B cell (primary cell): Measurements from ENCODE around the gene GNG10. TPM values are rescaled to one million over a fixed set of nuclear protein-coding genes. Genes with fewer than 3 reads are reported as not detected.

ENCODE experiments used
- ATAC-seq: fragments of 200-7000 bp; cut with Tn5 transposase; one replicate; pipeline ENCODE4 v1.10.0; 2021; ENCODE audit warnings: low read depth, mild to moderate bottlenecking, moderate number of reproducible peaks, moderate library complexity
- CTCF ChIA-PET: fragments of 350-600 bp; sonication (Branson Sonifier 250); formaldehyde crosslinking; loops from one replicate; lab custom pipeline; 2021; ENCODE audit warnings: antibody characterized with exemption, inconsistent platforms; lab: Charles Lee
- POLR2A ChIA-PET: fragments of 350-600 bp; sonication (Branson Sonifier 250); formaldehyde crosslinking; loops from one replicate; lab custom pipeline; 2021; ENCODE audit warnings: antibody characterized with exemption; lab: Charles Lee
- DNase-seq: peaks from one replicate; pipeline ENCODE4 v3.0.0; 2013
- H2AFZ ChIP-seq: 2 replicates; pipeline ENCODE4 v1.6.1; 2012; ENCODE audit warnings: mild to moderate bottlenecking, low read depth, low read length; ENCODE audit not compliant: insufficient read depth, poor library complexity, severe bottlenecking
- H3K27ac ChIP-seq, 2 donors: 1 replicate in 1 of 2; 2 replicates in 1 of 2; pipeline ENCODE4 v1.5.1; 2012 to 2013; ENCODE audit warnings: low read length in 2 of 2, mild to moderate bottlenecking in 2 of 2, moderate library complexity in 1 of 2
- H3K27me3 ChIP-seq, 4 experiments: fragments of 200-600 bp in 1 of 4; sonication (generic) in 1 of 4; replicated peaks in 1 of 4; 1 replicate in 2 of 4; 2 replicates in 2 of 4; pipeline versions ENCODE4 v1.6.1 to v1.7.0; 2013 to 2016; ENCODE audit warnings: low read length in 3 of 4, mild to moderate bottlenecking in 2 of 4, mixed read lengths in 1 of 4, moderate library complexity in 1 of 4; ENCODE audit not compliant: insufficient read depth in 4 of 4, control insufficient read depth in 3 of 4; ENCODE audit errors: control extremely low read depth in 1 of 4
- H3K36me3 ChIP-seq, 2 experiments: replicated peaks in 1 of 2; 1 replicate in 1 of 2; 2 replicates in 1 of 2; pipeline versions ENCODE4 v1.6.1 to v1.7.1; 2013; ENCODE audit warnings: low read length in 1 of 2; ENCODE audit not compliant: insufficient read depth in 2 of 2, control insufficient read depth in 1 of 2; ENCODE audit errors: control extremely low read depth in 1 of 2, extremely low read depth in 1 of 2
- H3K4me1 ChIP-seq, 2 donors: fragments of 200-600 bp in 1 of 2; sonication (generic) in 1 of 2; 1 replicate in 1 of 2; 2 replicates in 1 of 2; pipeline versions ENCODE4 v1.5.1 to v1.6.1; 2013 to 2017; ENCODE audit warnings: low read length in 2 of 2; ENCODE audit not compliant: control insufficient read depth in 2 of 2, insufficient read depth in 2 of 2
- H3K4me2 ChIP-seq: replicated peaks from 2 replicates; pipeline ENCODE3; 2012; ENCODE audit warnings: mild to moderate bottlenecking, low read depth, low read length; ENCODE audit not compliant: poor library complexity, severe bottlenecking
- H3K4me3 ChIP-seq, 5 experiments: fragments of 200-600 bp in 1 of 5; sonication (generic) in 1 of 5; 1 replicate in 3 of 5; 2 replicates in 2 of 5; pipeline versions ENCODE4 v1.5.1 to v1.7.0; 2011 to 2016; ENCODE audit warnings: low read length in 4 of 5, mild to moderate bottlenecking in 4 of 5, low read depth in 2 of 5, control low read depth in 1 of 5, moderate library complexity in 1 of 5; ENCODE audit not compliant: insufficient read depth in 1 of 5; ENCODE audit errors: control extremely low read depth in 1 of 5, extremely low read depth in 1 of 5
- H3K79me2 ChIP-seq: fragments of 200-600 bp; sonication (generic); one replicate; pipeline ENCODE4 v1.6.0; 2016; ENCODE audit warnings: low read length; ENCODE audit not compliant: control insufficient read depth, insufficient read depth
- H3K9ac ChIP-seq: fragments of 200-600 bp; sonication (generic); 2 replicates; pipeline ENCODE4 v1.6.1; 2017; ENCODE audit warnings: mild to moderate bottlenecking, low read length, moderate library complexity
- H3K9me3 ChIP-seq, 3 donors: one replicate each; pipeline versions ENCODE4 v1.6.1 to v1.7.1; 2013; ENCODE audit warnings: low read length in 2 of 3; ENCODE audit not compliant: control insufficient read depth in 2 of 3, insufficient read depth in 1 of 3; ENCODE audit errors: control extremely low read depth in 1 of 3
- H4K20me1 ChIP-seq: 2 replicates; pipeline ENCODE4 v1.6.0; 2012; ENCODE audit warnings: mild to moderate bottlenecking, low read length; ENCODE audit not compliant: insufficient read depth, control insufficient read depth, poor library complexity, severe bottlenecking
- H3K27ac Mint-ChIP-seq: one replicate; pipeline ENCODE4 v1.8.0; 2021; ENCODE audit warnings: mixed read lengths
- H3K27me3 Mint-ChIP-seq: one replicate; pipeline ENCODE4 v1.8.0; 2021; ENCODE audit warnings: mixed read lengths
- H3K4me1 Mint-ChIP-seq: one replicate; pipeline ENCODE4 v1.8.0; 2021; ENCODE audit warnings: mixed read lengths
- H3K4me3 Mint-ChIP-seq: one replicate; pipeline ENCODE4 v1.8.0; 2021; ENCODE audit warnings: mixed read lengths
- H3K9me3 Mint-ChIP-seq: one replicate; pipeline ENCODE4 v1.8.0; 2022; ENCODE audit warnings: mixed read lengths; ENCODE audit not compliant: insufficient read depth
- CTCF ChIP-seq: fragments of 200-600 bp; IDR thresholded peaks from one replicate; pipeline ENCODE4 v1.8.0; 2022; ENCODE audit warnings: antibody characterized with exemption, mild to moderate bottlenecking
- EZH2 ChIP-seq: IDR thresholded peaks from 2 replicates; pipeline ENCODE4 v1.6.1; 2012; ENCODE audit warnings: borderline replicate concordance, low read depth, mild to moderate bottlenecking, moderate library complexity, low read length; ENCODE audit not compliant: insufficient read depth, poor library complexity, severe bottlenecking
- WGBS: methylation state at CpG from one replicate; pipeline ENCODE4 v1.1.5; 2013; ENCODE audit warnings: missing lambda C conversion rate; ENCODE audit not compliant: insufficient coverage; 5-methylcytosine and 5-hydroxymethylcytosine counted together
- intact Hi-C: fragments of 100-400 bp; cut with micrococcal nuclease; formaldehyde crosslinking; loops from one replicate; pipeline ENCODE4 v1.10.0; 2022
- polyA plus RNA-seq: library from polyadenylated mRNA; depleted of rRNA; stranded (reverse); fragments of >200 nt; gene quantifications from 2 replicates; pipeline ENCODE4 v1.2.3, GENCODE V29; 2012
- total RNA-seq, 2 donors: library from RNA; stranded (reverse); fragments of 120-200 nt in 1 of 2; gene quantifications; 1 replicate in 1 of 2; 2 replicates in 1 of 2; pipeline versions ENCODE4 v1.2.3 to v1.2.4, GENCODE V29; 2013 to 2022

The GNG10 gene
- total and polyA plus RNA-seq, 2 donors (not counting 1 experiment from before 2014, with no cell fraction given): 7.2 to 10.6 TPM

DNA sequence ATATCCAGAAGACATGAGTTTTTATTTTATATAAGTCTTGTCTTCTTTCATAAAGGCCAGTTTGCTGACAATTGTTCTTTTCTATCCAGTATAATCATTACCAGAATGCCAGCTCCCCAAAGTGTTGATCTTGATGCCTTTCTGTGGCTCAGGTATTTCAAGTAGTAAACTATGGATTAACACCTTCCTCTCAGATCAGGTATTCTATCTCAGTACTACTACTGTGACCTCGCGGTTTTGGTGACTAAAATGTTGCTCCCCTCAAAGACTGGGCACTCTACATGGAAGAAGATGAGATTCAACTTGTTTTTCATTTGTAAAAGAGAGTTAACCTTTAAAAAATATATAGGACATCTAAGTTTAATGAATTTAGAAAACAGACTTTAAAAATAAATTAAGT is 58.1 kb downstream of the GNG10 start:
- Histone ChIP-seq H3K36me3 (peaks cover 0 to 2% of the 10 kb centered on the region in 2 experiments), H3K4me3 (no peak overlapping the region), H2AFZ (no peak overlapping the region), H3K9me3 (no peaks in the 10 kb centered on the region), H3K9ac (no peak overlapping the region), H3K4me2 (no peak overlapping the region), H4K20me1 (no peaks in the 10 kb centered on the region), H3K27ac (no peak overlapping the region), H3K4me1 (no peaks in the 10 kb centered on the region), H3K79me2 (no peaks in the 10 kb centered on the region), H3K27me3 (no peaks in the 10 kb centered on the region)
- WGBS: no CpG with 5 or more reads among the region's 2 CpGs
- intact Hi-C loops: no loop called here
- ATAC-seq: no peak
- H3K4me1 Mint-ChIP-seq: no peaks in the 10 kb centered on the region
- H3K27ac Mint-ChIP-seq: no peak overlapping the region
- H3K9me3 Mint-ChIP-seq: no peaks in the 10 kb centered on the region
- no peak overlapping the region for H3K4me3 Mint-ChIP-seq
- POLR2A ChIA-PET: no interaction called here
- H3K27me3 Mint-ChIP-seq: no peaks in the 10 kb centered on the region
- TF ChIP-seq EZH2 (no peak), CTCF (no peak)
- CTCF ChIA-PET: interaction anchor here (1.1 kb wide), 1 partner anchor 121 kb away, joined by 3 read pairs; no protein-coding TSS in a partner anchor
- DNase-seq: no peak

Other genes starting within 250 kb of the GNG10 start
- 66.7 and 69.5 TPM in 2 replicates for gene ECPAS, start 177.2 kb upstream of the GNG10 start, total RNA-seq
- gene ECPAS, start 177.2 kb upstream of the GNG10 start, polyA plus RNA-seq: 12.9 and 19.8 TPM in 2 replicates
- 3.0 and 3.3 TPM in 2 replicates for gene ZNF483, start 136.4 kb upstream of the GNG10 start, total RNA-seq
- 0.43 and 0.78 TPM in 2 replicates for gene ZNF483, start 136.4 kb upstream of the GNG10 start, polyA plus RNA-seq
- 0.29 TPM in 1 of 2 replicates, not detected in the other for gene PTGR1, start 62.0 kb upstream of the GNG10 start, total RNA-seq
- gene PTGR1, start 62.0 kb upstream of the GNG10 start, polyA plus RNA-seq: not detected in 2 replicates
- 3.8 and 4.1 TPM in 2 replicates for gene DNAJC25, start 30.3 kb upstream of the GNG10 start, total RNA-seq
- 3.1 and 8.6 TPM in 2 replicates for gene DNAJC25, start 30.3 kb upstream of the GNG10 start, polyA plus RNA-seq
- not detected in 2 replicates for gene SHOC1, start 133.3 kb downstream of the GNG10 start, total RNA-seq
- gene SHOC1, start 133.3 kb downstream of the GNG10 start, polyA plus RNA-seq: not detected in 2 replicates
- gene UGCG, start 235.2 kb downstream of the GNG10 start, total RNA-seq: 53.5 and 54.1 TPM in 2 replicates
- 23.9 and 39.4 TPM in 2 replicates for gene UGCG, start 235.2 kb downstream of the GNG10 start, polyA plus RNA-seq